NCI-H1417 (cell line): ENCODE data around the gene NPR3.
"Not testable (repeated sequence)": the region's sequence is repeated elsewhere in the genome, so short reads cannot be mapped to it uniquely, and the experiment has no call there.

Experiments used
- DNase-seq, 3 experiments: peaks; one replicate each; lab custom pipeline; 2025; lab: John Stamatoyannopoulos, UW

Gene NPR3

DNA sequence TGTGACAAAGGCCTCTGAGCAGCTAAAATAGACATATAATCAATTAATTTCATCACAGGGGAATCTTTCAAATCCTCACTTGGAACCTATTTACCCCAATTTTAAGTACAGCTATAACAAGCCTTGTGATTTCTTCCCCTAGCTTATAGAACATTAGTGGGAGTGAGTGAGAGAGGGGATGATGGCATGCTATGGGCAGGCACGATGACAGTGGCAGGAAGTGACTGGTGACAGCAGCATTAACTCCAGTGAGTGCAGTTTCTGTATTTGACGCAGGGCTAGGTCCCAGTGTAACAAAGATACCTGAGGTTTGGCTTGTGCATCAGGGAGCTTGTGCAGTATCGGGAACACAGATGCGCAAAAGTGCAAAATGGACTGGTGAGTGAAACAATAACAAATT is 54.1 kb downstream of the NPR3 start:
- DNase-seq = no peak

DNA sequence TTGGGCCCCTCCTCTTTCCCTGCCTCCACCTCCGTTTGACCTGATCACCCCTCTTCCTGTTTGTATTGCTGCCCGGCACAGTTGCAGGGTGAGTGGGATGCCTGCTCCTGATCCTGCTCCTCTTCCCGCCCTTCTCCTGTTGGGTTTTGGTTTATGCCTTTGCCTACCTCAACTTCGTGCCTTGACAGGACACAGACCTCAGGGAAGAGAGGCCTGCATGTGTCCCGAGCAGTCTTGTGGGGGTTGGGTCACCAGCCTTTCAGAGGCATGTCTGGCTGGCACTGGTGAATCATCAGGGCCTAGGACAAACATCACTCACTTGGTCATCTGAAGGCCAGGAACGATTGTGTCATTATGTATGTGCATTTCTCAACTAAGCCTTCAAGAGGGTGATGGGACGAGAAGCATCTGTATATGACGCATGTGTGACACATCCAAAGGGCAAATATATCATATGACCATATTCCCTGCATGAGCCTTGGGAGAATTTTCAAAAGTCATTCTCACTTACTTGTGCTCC is 56.9 kb downstream of the NPR3 start:
- no peak for DNase-seq

DNA sequence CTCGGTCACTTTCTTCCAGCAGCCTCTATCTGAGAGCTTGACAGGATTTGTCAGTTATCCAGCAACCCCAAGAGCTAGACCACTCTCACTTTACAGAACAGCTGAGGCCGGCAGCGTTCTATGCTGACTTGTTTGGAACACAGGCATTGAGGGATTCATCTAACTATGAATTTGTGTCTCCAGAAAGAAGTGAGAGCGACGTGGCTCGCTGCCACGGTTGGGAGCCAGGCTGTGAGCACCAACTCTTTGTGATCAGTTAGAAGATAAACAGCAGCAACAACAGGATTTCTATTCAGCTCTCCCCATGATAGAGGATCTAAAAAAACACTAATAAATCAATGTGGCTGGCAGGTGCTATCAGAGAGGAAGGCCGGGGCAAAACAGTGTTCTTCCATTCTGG is 58.6 kb downstream of the NPR3 start:
- DNase-seq = no peak

- no peak for DNase-seq
Measured at GRCh38 chr5:32770444-32770843, 59.3 kb downstream of the NPR3 start.

DNA sequence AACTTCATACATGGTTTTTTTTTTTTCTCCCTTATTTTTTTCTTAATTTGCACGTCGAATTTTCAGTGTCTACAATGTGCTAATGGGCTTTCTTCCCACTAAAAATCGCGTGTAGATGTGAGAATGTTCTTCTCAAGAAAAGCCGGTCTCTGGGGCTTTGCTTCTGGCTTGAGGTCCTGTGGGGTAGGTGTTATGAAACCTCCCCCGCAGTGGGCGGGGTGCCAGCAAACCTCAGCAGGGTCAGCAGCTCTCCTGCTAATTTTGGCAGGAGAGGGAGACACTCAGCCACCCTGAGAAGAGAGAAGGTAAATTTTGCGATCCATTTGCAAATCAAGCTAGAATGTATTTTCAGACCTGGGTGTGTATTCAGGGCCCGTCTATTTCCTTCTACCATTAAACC is 59.9 kb downstream of the NPR3 start:
- no peak for DNase-seq

GRCh38 chr5:32773944-32774343 is 62.8 kb downstream of the NPR3 start:
- no peak for DNase-seq

GRCh38 chr5:32776200-32776599 is 65.1 kb downstream of the NPR3 start:
- DNase-seq = no peak

GRCh38 chr5:32777222-32777621 is 66.1 kb downstream of the NPR3 start:
- no peak for DNase-seq

DNA sequence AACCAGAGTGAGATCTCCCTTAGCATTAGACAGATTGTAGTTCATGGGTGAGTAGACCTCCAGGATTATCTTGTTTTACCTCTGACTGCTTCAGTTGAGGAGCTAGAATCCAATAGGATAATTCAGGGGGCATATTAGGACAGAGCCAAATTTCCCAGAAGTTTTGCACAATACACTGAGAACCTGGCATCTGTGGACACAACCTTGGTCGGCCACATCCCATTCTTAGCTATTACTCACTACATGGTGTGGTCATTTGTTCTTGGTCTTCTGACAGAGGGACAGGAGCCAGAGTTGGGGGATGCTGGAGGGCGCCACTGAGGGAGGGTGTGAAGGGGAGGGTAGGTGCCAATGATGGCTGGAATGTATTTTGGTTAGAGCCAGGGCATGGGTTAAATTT is 66.6 kb downstream of the NPR3 start:
- no peak for DNase-seq

DNA sequence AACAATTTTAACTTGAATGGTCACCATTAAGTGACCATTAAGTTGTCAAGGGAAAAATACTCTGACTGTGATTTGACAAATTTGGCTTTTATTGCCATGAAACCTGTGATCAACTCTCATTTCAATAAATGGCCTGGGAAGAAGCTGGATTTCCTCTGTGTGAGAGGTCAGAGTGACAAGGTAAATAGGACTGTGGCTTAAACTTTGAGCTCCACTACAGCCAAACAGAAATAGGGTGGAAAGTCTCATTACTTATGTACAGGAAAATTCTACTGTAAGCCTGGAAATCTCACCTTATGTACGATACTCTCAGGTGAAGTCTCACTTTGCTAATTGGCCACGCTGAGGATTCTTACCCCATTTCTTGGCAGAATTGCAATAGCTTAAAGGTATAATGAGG is 67.3 kb downstream of the NPR3 start:
- no peak for DNase-seq

- no peak for DNase-seq
Measured at GRCh38 chr5:32779754-32780415, 68.8 kb downstream of the NPR3 start.

GRCh38 chr5:32780508-32780919 is 69.4 kb downstream of the NPR3 start:
- no peak for DNase-seq

DNA sequence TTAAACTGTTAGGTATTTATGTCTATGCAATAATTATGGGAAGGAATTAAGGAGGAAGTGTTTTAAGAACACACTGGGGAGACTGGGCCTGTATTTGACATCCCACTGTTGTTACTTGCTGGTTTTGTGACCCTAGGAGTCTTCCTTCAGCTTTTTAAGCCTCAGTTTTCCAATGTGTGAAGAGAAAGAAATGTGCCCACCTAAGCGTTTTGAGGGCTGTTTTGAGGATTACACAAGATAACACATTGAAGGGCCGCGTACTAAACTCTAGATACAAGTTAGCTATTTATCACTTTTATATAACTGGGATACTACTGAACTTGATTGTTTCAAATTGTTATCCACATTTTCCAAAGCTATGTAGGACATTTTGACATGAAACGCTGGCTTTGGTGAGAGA is 72.5 kb downstream of the NPR3 start:
- DNase-seq = no peak

- DNase-seq = peak in 1 of 3 experiments; percentile 9
Measured at GRCh38 chr5:32785611-32786254, 74.6 kb downstream of the NPR3 start.

- no peak for DNase-seq
Measured at GRCh38 chr5:32786311-32786710, 75.2 kb downstream of the NPR3 start.

GRCh38 chr5:32790411-32790951 is 79.4 kb downstream of the NPR3 start:
- DNase-seq = no peak

GRCh38 chr5:32791536-32792243 is 80.6 kb downstream of the NPR3 start:
- DNase-seq = no peak

DNA sequence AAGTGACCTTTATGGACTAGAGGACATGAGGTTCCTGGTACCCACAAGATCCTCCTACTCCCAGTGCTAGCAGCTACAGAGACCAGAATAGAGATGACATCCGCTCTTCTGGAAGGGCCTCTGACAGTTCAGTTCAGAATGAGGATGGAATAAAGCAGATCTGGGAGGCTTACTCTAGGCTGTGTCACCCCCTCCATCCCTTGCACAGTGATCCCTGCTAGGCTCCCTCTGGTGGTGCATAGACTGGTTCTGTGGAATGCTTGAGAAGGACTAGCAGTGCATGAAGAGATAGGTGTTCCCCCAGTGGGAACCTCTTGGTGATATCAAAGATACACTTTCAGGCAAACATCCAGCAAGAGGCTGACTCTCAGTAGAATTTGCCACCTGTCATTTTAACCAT is 83.0 kb downstream of the NPR3 start:
- DNase-seq = no peak

GRCh38 chr5:32802764-32803163 is 91.6 kb downstream of the NPR3 start:
- DNase-seq = no peak

- DNase-seq = no peak
Measured at GRCh38 chr5:32803656-32804055, 92.5 kb downstream of the NPR3 start.

GRCh38 chr5:32805462-32805861 is 94.3 kb downstream of the NPR3 start:
- not testable (repeated sequence) for DNase-seq

DNA sequence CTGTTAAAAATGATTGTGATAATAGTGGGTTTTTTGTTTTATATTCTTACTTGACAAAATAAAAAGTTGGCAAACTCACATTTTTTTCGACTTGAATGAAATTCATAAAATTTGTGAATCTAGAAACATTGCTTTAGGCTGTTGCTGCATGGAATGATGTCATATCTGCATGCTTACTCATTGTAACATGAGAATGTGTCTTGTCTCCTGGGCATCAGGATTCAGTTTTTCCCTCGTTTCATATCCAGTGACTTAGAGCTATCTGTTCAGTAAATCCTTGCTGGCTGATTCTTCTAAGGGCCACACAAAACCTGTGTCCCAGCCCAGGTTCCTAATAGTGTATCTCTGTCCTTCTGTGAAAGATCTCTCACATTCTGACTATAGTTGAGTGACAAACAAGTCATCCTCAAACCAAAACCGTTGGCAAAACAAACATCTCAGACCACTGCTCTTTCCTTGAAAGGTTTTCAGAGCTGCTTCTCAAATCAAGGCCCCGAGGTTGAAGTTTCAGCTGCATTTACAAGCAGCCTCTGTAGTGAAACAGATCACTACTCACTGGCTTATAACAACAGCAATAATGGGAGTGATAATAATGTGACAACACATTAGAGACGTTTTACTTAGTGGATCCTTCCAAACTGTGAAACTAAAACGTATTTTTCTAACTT is 95.0 kb downstream of the NPR3 start:
- no peak for DNase-seq
